Liver (tissue), 9 donors: ENCODE results near the gene CELSR1. TPM values are rescaled to one million over a fixed set of nuclear protein-coding genes. Genes with fewer than 3 reads are reported as not detected.

ENCODE experiments used
- DNase-seq: peaks from one replicate; pipeline ENCODE4 v3.0.0-alpha.2; 2017; ENCODE audit warnings: low spot score
- H3K27ac ChIP-seq, 2 donors: one replicate each; pipeline ENCODE4 v1.7.0; 2013; ENCODE audit warnings: inconsistent platforms in 2 of 2, low read length in 2 of 2, control low read depth in 1 of 2, low read depth in 1 of 2, mild to moderate bottlenecking in 1 of 2
- H3K27me3 ChIP-seq, 4 donors: one replicate each; pipeline versions ENCODE4 v1.6.1 to v1.7.0; 2013; ENCODE audit warnings: low read length in 3 of 4, inconsistent platforms in 1 of 4, mild to moderate bottlenecking in 1 of 4, moderate library complexity in 1 of 4; ENCODE audit not compliant: control insufficient read depth in 4 of 4, insufficient read depth in 4 of 4
- H3K36me3 ChIP-seq, 4 donors: one replicate each; pipeline versions ENCODE4 v1.6.1 to v1.7.0; 2013; ENCODE audit warnings: low read length in 3 of 4, mild to moderate bottlenecking in 3 of 4, low read depth in 1 of 4, moderate library complexity in 1 of 4; ENCODE audit not compliant: control insufficient read depth in 4 of 4, insufficient read depth in 3 of 4
- H3K4me1 ChIP-seq, 4 donors: one replicate each; pipeline versions ENCODE4 v1.6.1 to v1.7.0; 2013; ENCODE audit warnings: low read length in 3 of 4, mild to moderate bottlenecking in 3 of 4, moderate library complexity in 1 of 4; ENCODE audit not compliant: control insufficient read depth in 4 of 4, insufficient read depth in 4 of 4
- H3K4me3 ChIP-seq, 3 donors: one replicate each; pipeline versions ENCODE4 v1.6.1 to v1.7.0; 2013; ENCODE audit warnings: low read length in 3 of 3, control low read depth in 1 of 3, low read depth in 1 of 3, mild to moderate bottlenecking in 1 of 3
- H3K9ac ChIP-seq, 2 donors: one replicate each; pipeline ENCODE4 v1.7.0; 2013; ENCODE audit warnings: low read length in 2 of 2, mild to moderate bottlenecking in 2 of 2, moderate library complexity in 2 of 2, control low read depth in 1 of 2, low read depth in 1 of 2
- H3K9me3 ChIP-seq, 4 donors: one replicate each; pipeline versions ENCODE4 v1.6.1 to v1.7.0; 2013; ENCODE audit warnings: low read length in 3 of 4; ENCODE audit not compliant: control insufficient read depth in 4 of 4
- ATF3 ChIP-seq: IDR thresholded peaks from 2 replicates; pipeline ENCODE4 v1.6.1; 2016; ENCODE audit warnings: antibody characterized with exemption
- CTCF ChIP-seq: fragments of 150-350 bp; IDR thresholded peaks from 2 replicates; pipeline ENCODE4 v1.5.1; 2017; ENCODE audit warnings: improper control_type of control experiment, low read depth, low read length; ENCODE audit not compliant: missing input control
- EGR1 ChIP-seq, 2 donors: IDR thresholded peaks; 2 replicates each; pipeline ENCODE4 v1.6.1; 2016 to 2018; ENCODE audit warnings: antibody characterized with exemption in 2 of 2, low read depth in 2 of 2
- FOXA1 ChIP-seq: IDR thresholded peaks from 2 replicates; pipeline ENCODE4 v1.6.1; 2016; ENCODE audit warnings: antibody characterized with exemption
- FOXA2 ChIP-seq: IDR thresholded peaks from 2 replicates; pipeline ENCODE4 v1.6.1; 2016; ENCODE audit warnings: antibody characterized with exemption
- GABPA ChIP-seq, 2 donors: IDR thresholded peaks in 1 of 2; conservative IDR thresholded peaks in 1 of 2; 2 replicates each; pipeline ENCODE4 v1.6.1; 2016; ENCODE audit warnings: antibody characterized with exemption in 2 of 2, mild to moderate bottlenecking in 1 of 2, moderate library complexity in 1 of 2
- HNF4A ChIP-seq, 2 donors: conservative IDR thresholded peaks; 2 replicates each; pipeline ENCODE4 v1.6.1; 2016; ENCODE audit warnings: antibody characterized with exemption in 2 of 2, mild to moderate bottlenecking in 2 of 2
- HNF4G ChIP-seq: IDR thresholded peaks from 2 replicates; pipeline ENCODE4 v1.6.1; 2016; ENCODE audit warnings: antibody characterized with exemption
- MAX ChIP-seq: IDR thresholded peaks from 2 replicates; pipeline ENCODE4 v1.6.1; 2016; ENCODE audit warnings: antibody characterized with exemption
- NR2F2 ChIP-seq: IDR thresholded peaks from 2 replicates; pipeline ENCODE4 v1.6.1; 2016; ENCODE audit warnings: antibody characterized with exemption
- RAD21 ChIP-seq, 2 donors: IDR thresholded peaks; 2 replicates each; pipeline ENCODE4 v1.6.1; 2016; ENCODE audit warnings: antibody characterized with exemption in 2 of 2, mild to moderate bottlenecking in 2 of 2
- RXRA ChIP-seq, 2 donors: IDR thresholded peaks; 2 replicates each; pipeline ENCODE4 v1.6.1; 2017 to 2018; ENCODE audit warnings: antibody characterized with exemption in 2 of 2, mild to moderate bottlenecking in 1 of 2
- SP1 ChIP-seq: IDR thresholded peaks from 2 replicates; pipeline ENCODE4 v1.6.1; 2018; ENCODE audit warnings: antibody characterized with exemption, mild to moderate bottlenecking
- TAF1 ChIP-seq: conservative IDR thresholded peaks from 2 replicates; pipeline ENCODE4 v1.6.1; 2016; ENCODE audit warnings: antibody characterized with exemption, mild to moderate bottlenecking
- YY1 ChIP-seq: IDR thresholded peaks from 2 replicates; pipeline ENCODE4 v1.6.1; 2016; ENCODE audit warnings: antibody characterized with exemption, mild to moderate bottlenecking
- ZBTB33 ChIP-seq: IDR thresholded peaks from 2 replicates; pipeline ENCODE4 v1.6.1; 2016; ENCODE audit warnings: antibody characterized with exemption
- WGBS: extraction: QIAGEN DNeasy Blood & Tissue Kit; methylation state at CpG from one replicate; pipeline ENCODE4 v1.1.7; 2013; 5-methylcytosine and 5-hydroxymethylcytosine counted together
- polyA plus RNA-seq, 2 donors: library from polyadenylated mRNA; stranded (reverse) in 1 of 2; unstranded in 1 of 2; fragments of 200-250 nt in 1 of 2; fragments of >200 nt in 1 of 2; fragmentation: Nextera tagmentation in 1 of 2; extraction: Ambion mirVana in 1 of 2; gene quantifications; one replicate each; pipeline versions ENCODE4 v1.2.1 to v1.2.3, GENCODE V29; 2013 to 2015
- total RNA-seq, 2 donors: library from RNA; depleted of rRNA; stranded (reverse); fragments of >200 nt; gene quantifications; one replicate each; pipeline ENCODE4 v1.2.3, GENCODE V29; 2014
- donor health status: healthy.
- donor health status: healthy.
- donor health status: healthy.
- donor health status: healthy.
- donor health status: healthy.

The CELSR1 gene
- total and polyA plus RNA-seq, 4 donors = 0.37 to 1.6 (median 1.3) TPM

- H3K9ac ChIP-seq = no peak overlapping the region
- WGBS = 29% methylated on average over 31 of the region's 31 CpGs
- H3K4me1 ChIP-seq = peaks cover 0 to 13% (median 7%) of the 10 kb centered on the region in 4 donors
- H3K27ac ChIP-seq = peak overlapping the region; percentile 9 to 32
- TF ChIP-seq HNF4G (peak; percentile 46), RXRA (IDR thresholded peaks at IDR 0.05) (peak; percentile 70 to 82), FOXA2 (no peak), SP1 (peak; percentile 79), HNF4A (conservative IDR thresholded peaks at IDR 0.05) (peak; percentile 72 to 91)
- H3K27me3 ChIP-seq = no peaks in the 10 kb centered on the region
- H3K9me3 ChIP-seq = no peaks in the 10 kb centered on the region
- H3K4me3 ChIP-seq = no peak overlapping the region
- peak; percentile 53 for DNase-seq
- no peaks in the 10 kb centered on the region for H3K36me3 ChIP-seq
Measured at GRCh38 chr22:46453006-46453828, 84.2 kb downstream of the CELSR1 start.

GRCh38 chr22:46452195-46453005 is 85.0 kb downstream of the CELSR1 start:
- H3K27ac ChIP-seq = no peak overlapping the region
- 94% methylated on average over 16 of the region's 16 CpGs for WGBS

More at GRCh38 chr22:46452195-46453005, 85.0 kb downstream of the CELSR1 start:
- no peaks in the 10 kb centered on the region for H3K27me3 ChIP-seq
- TF ChIP-seq HNF4G (no peak), HNF4A (conservative IDR thresholded peaks at IDR 0.05) (no peak), FOXA2 (no peak), ZBTB33 (no peak), EGR1 (IDR thresholded peaks at IDR 0.05; ENCODE audit: low read depth in 2 of 2) (no peak), MAX (no peak), CTCF (no peak), ATF3 (no peak), YY1 (no peak), GABPA (IDR thresholded peaks at IDR 0.05 in 1 of 2, conservative IDR thresholded peaks at IDR 0.05 in 1 of 2) (no peak), SP1 (no peak), NR2F2 (no peak), TAF1 (no peak), RAD21 (IDR thresholded peaks at IDR 0.05) (no peak), RXRA (IDR thresholded peaks at IDR 0.05) (no peak), FOXA1 (no peak)
- no peaks in the 10 kb centered on the region for H3K36me3 ChIP-seq
- H3K4me1 ChIP-seq = peaks cover 0 to 13% (median 7%) of the 10 kb centered on the region in 4 donors
- H3K9ac ChIP-seq = no peak overlapping the region
- no peak overlapping the region for H3K4me3 ChIP-seq
- H3K9me3 ChIP-seq = no peaks in the 10 kb centered on the region
- no peak for DNase-seq
